Neuron (in vitro differentiated cells): ENCODE measurements around the gene TMEM61.

Experiments
- H2AFZ ChIP-seq: one replicate; pipeline ENCODE4 v1.6.1; 2013; ENCODE audit warnings: low read depth, mild to moderate bottlenecking, inconsistent platforms, low read length, moderate library complexity
- H3K27me3 ChIP-seq: one replicate; pipeline ENCODE4 v1.6.1; 2013; ENCODE audit warnings: low read length; ENCODE audit not compliant: insufficient read depth
- H3K36me3 ChIP-seq: one replicate; pipeline ENCODE4 v1.6.1; 2013; ENCODE audit warnings: low read length; ENCODE audit not compliant: insufficient read depth
- H3K4me1 ChIP-seq: one replicate; pipeline ENCODE4 v1.6.1; 2013; ENCODE audit warnings: low read length; ENCODE audit not compliant: insufficient read depth
- H3K4me3 ChIP-seq: 2 replicates; pipeline ENCODE4 v1.5.1; 2013; ENCODE audit warnings: mild to moderate bottlenecking, low read length, moderate library complexity
- H3K9me3 ChIP-seq: one replicate; pipeline ENCODE4 v1.6.1; 2013; ENCODE audit warnings: low read length

TMEM61 gene

DNA sequence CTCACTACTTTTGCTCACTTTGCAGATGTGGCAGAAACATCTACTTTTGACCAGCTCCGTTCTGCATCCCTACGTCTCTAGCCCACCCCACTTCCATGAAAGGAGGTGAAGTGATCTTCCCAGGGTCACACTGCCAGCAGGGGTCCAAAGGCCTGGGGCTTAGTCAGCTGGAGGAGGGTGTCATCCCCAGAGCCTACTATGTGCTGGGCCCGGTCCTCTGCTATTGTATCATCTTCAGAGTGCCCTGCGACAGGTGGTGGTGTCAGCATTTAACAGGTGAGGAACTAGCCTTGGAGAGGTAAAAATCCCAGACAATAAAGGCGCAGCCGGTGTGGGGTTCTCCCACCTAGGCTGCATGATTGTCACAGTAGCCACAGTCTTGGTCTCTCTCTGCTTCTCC lies 12.7 kb downstream of the TMEM61 start:
- Histone ChIP-seq H3K4me1 (no peaks in the 10 kb centered on the region), H3K36me3 (no peaks in the 10 kb centered on the region), H3K4me3 (no peak overlapping the region), H3K9me3 (no peaks in the 10 kb centered on the region), H2AFZ (no peak overlapping the region), H3K27me3 (peaks cover 44% of the 10 kb centered on the region)

DNA sequence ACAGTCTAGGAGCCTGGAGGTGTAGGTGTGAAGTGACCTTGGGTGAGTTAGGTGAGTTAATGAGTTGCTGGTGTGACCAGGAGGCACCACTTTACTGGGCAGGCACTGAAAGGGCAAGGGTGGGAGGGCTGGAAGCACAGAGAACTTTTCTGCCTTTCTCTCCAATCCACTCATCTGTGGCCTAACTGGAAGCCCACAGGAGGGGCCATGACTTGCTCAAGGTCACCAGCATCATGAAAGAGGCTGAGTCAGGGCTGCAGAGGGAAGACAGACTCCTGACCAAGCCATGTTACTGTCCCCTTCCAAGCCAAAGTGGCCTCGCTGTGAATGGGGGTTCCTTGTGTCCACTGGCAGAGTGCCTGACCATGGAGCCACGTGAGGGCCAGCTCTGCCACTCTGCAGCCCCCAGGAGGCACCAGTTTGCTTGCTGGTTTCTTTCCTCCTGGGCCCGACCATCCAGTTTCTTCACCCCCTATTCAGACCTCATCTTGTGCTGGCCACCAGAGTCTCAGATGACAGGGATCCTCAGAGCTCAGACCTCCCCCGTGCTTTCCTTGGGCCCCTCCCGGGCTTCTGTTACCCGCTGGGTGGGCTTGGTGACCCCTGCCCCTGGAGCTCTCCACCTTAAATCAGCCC lies 14.0 kb downstream of the TMEM61 start:
- Histone ChIP-seq H3K36me3 (no peaks in the 10 kb centered on the region), H3K4me3 (no peak overlapping the region), H3K4me1 (no peaks in the 10 kb centered on the region), H2AFZ (no peak overlapping the region), H3K27me3 (peaks cover 53% of the 10 kb centered on the region), H3K9me3 (no peaks in the 10 kb centered on the region)

DNA sequence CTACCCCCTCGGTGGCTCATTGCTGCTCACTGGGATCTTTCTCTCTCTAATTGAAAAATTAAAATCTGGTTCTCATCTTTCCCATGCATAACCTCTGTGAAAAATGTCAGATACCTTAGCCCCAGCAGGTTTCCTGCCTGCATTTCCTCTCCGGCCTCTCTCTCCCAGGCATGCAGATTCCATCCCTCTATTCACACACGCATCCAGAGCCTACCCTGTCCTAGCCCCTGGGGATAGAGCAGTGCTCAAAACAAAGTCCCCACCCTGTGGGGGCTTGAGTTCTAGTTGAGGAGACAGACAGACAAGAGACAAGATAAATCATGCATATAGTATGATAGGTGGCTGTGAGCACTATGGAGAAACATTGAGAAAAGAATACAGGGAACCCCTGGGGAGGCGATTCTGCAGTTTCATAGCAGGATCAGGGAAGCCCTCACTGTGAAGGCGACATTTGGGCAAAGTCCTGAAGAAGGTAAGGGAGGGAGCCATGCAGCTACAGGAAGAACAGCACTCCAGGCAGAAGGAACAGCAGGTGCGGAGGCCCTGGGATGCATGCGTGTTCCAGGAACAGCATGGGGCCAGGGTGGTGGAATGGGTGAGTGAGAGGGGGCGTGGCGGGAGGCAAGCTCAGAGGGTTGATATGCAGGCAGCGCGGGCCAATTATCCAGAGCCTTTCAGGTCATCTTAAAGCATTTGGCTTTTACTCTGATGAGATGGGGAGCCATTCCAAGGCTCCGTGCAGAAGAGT lies 14.8 kb downstream of the TMEM61 start:
- Histone ChIP-seq H3K4me1 (no peaks in the 10 kb centered on the region), H2AFZ (no peak overlapping the region), H3K27me3 (peaks cover 53% of the 10 kb centered on the region), H3K36me3 (no peaks in the 10 kb centered on the region), H3K9me3 (no peaks in the 10 kb centered on the region), H3K4me3 (no peak overlapping the region)

DNA sequence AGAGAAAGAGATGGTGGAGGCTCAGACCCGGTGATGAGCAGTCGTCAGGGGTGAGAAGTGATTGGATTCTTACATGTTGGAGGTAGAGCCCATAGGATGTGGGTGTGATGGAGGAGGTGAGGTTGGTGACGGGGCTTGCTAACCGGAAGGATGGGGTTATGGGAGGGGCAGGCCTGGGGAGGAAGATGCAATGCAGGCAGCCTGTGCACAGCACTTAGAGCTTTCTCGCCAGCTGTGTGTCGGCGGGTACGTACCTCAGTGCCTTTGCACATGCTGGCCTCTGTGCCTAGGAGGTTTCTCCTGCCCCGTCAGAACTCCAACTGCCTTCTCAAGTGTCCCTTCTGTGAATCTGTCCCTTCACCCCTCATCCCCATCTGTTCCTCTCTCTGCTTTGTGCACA lies 15.4 kb downstream of the TMEM61 start:
- no peaks in the 10 kb centered on the region for H3K36me3 ChIP-seq
- H3K9me3 ChIP-seq, result no peaks in the 10 kb centered on the region
- peaks cover 51% of the 10 kb centered on the region for H3K27me3 ChIP-seq
- no peak overlapping the region for H2AFZ ChIP-seq
- H3K4me3 ChIP-seq, result no peak overlapping the region
- H3K4me1 ChIP-seq, result no peaks in the 10 kb centered on the region

DNA sequence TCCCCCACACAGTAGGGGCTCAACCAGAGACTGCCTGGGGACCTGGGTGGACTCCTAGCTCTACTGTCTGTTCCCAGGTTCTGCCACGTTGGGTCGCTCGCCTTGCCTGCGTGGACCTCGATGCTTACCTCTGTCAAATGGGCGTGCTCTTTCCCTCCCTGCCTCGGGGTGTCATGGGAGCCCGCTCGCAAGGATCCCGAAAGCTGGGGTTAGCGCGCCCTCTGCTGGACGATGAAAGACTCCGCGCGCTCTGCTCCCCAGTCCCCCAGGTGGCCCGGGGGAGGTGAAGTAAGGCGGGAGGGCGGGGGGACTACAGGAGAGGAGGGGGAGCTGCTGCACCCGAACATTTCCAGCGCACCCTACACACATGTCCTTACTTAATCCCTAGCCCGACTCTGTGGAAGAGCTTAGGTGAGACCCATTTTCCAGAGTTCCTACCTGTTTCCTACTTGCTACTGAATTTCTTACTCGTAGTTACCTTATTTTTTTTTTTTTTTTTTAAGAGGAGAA lies 16.0 kb downstream of the TMEM61 start:
- no peaks in the 10 kb centered on the region for H3K4me1 ChIP-seq
- H3K9me3 ChIP-seq, result no peaks in the 10 kb centered on the region
- H3K4me3 ChIP-seq, result no peak overlapping the region
- H3K27me3 ChIP-seq, result peaks cover 49% of the 10 kb centered on the region
- H2AFZ ChIP-seq, result no peak overlapping the region
- no peaks in the 10 kb centered on the region for H3K36me3 ChIP-seq

DNA sequence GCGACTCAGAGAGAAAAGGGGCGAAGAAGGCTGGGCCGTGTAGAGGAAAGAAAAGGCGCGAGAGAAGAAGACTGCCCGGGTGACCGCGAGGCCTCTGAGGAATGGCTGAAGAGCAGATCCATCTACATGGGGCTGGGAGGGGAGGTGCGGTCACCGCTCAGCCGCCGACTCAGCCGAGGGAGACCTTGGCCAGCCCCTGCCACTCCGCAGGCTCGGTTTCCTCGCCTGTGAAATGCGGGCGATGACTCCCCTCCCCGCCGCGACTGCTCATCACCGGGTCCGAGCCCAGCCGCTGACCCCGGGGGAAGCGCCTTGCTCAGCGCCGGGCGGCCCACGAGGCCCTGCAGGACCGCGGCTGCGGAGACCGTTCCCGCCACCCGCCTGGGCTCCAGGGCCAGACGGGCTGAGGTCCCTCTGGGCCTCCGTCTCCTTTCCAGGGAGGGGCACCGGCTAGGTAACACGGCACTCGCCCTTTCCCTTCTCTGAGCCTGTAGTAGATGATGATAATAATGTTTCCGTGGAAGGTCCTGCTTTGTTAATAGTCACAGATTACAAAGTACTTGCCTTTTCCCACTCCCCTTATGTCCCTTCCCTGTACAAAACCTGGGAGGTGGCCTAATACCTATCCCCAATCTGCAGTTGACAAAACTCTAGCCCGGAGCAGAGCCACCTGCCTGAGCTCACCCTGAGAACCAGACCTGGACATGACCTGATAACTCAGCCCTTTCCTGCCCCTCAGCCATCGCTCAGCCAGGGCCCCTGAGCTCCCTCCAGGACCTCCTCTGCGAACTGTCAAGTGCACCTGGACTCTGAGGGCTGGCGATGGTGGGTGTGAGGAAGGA lies 16.7 kb downstream of the TMEM61 start:
- Histone ChIP-seq H3K27me3 (peaks cover 47% of the 10 kb centered on the region), H3K4me1 (no peaks in the 10 kb centered on the region), H3K36me3 (no peaks in the 10 kb centered on the region), H2AFZ (no peak overlapping the region), H3K4me3 (no peak overlapping the region), H3K9me3 (no peaks in the 10 kb centered on the region)

DNA sequence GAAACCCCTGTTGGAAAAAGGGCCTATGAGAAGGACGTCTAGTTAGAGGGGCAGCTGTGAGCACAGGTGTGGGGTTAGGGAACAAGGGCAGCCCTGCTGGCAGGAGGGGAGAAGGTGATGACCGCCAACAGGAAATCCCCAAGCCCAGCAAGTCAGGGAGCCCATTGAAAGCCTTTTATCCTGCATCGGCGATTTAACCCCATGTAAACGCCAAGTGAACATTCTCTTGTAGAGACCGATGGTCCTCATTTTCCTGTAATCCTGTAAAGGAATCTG lies 17.2 kb downstream of the TMEM61 start:
- Histone ChIP-seq H3K27me3 (peaks cover 47% of the 10 kb centered on the region), H3K36me3 (no peaks in the 10 kb centered on the region), H3K4me1 (no peaks in the 10 kb centered on the region), H2AFZ (no peak overlapping the region), H3K9me3 (no peaks in the 10 kb centered on the region), H3K4me3 (no peak overlapping the region)

DNA sequence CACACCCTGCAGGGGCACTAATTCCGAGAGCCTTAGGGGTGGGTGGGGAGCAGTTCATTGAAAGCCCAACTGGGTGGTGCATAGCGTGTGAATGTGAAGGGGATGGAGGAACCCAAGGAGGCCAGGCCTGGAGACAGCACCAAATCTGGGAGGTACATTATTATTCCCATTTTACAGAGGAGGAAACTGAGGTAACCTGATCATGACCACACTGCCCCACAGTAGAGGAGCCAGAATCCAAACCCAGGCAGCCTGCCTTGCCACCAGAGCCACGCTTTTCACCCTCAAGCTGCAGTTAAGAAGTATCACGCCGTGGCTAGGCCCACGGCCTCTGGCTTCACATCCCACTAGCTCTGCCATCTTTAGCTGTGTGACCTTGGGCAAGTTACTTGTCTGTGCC lies 17.7 kb downstream of the TMEM61 start:
- H3K9me3 ChIP-seq, result no peaks in the 10 kb centered on the region
- H3K36me3 ChIP-seq, result no peaks in the 10 kb centered on the region
- no peaks in the 10 kb centered on the region for H3K4me1 ChIP-seq
- H3K27me3 ChIP-seq, result peaks cover 47% of the 10 kb centered on the region
- no peak overlapping the region for H3K4me3 ChIP-seq
- H2AFZ ChIP-seq, result no peak overlapping the region

DNA sequence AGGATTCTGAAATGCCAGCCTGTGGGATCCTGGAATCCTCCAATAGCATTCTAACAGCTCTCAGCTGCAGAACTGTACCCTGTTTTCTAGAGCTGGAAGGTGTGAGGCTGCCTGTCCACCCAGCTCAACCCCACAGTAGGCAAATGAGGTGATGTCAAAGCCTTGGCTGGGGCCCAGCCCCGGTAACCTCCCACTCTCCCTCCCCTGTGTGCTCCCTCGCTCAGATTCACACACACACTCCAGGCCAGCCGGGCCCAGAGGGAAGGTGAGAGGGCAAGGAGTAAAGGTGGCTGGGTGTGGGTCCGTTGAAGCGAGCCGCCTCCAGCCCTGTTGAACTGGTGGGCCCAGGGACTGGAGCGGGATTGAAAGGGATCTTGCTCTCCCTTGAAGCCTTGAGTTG lies 18.2 kb downstream of the TMEM61 start, which contains the start of gene BSND:
Gene BSND, plus strand, starts transcription at position 257 of the 400 bp plus-strand sequence. CDS start 254 bp downstream, outside the sequence.
- Histone ChIP-seq H3K4me1 (no peaks in the 10 kb centered on the region), H3K9me3 (no peaks in the 10 kb centered on the region), H3K4me3 (no peak within 1 kb of the TSS), H3K27me3 (peaks cover 47% of the 10 kb centered on the region), H2AFZ (no peak within 1 kb of the TSS), H3K36me3 (no peaks in the 10 kb centered on the region)

DNA sequence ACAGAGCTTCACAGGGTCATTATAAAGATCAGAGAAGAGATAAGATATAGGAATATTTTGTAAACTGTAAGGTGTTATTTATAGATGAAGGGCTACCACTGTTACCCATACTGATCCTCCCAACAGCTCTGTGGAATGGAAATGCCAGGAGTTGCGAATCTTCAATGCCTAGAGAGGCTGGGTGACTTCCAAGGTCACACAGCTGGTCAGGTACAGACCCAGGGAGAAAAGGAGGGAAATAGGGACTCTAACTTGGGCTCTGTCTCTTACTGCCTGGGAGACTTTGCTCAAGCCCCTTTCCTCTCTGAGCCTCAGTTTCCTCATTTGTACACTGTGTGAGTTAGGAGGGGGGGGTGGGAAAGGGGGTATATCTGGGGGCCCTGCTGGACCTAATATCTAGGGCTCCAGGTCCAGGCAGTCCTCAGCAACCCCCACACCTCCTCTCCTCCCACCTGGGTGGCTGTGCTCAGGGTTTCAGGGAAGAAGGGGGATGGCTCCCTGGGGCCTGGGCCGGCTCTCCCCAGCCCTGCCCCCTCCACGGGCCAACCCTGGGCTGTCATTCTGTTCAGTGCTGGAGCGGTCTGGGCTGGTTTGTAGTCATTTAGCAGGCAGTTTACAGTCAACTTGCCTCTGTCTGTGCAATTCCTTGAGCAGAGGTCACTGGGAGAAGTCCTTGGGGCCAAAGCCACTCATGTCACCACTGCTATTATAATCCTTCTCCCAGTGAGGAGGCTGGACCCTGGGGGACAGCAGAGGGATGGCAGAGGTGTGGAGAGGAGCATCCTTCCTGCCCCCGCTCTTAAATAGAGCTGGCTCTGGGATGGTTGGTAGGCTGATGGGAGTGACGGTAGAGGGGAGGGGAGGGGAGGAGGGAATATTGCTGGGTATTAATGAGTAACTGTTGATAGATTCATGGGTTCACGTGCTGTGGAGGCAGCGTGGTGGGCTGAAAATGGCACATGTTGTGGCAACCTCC lies 20.0 kb downstream of the TMEM61 start:
- Histone ChIP-seq H3K4me1 (no peaks in the 10 kb centered on the region), H3K27me3 (peaks cover 36% of the 10 kb centered on the region), H3K36me3 (no peaks in the 10 kb centered on the region)

DNA sequence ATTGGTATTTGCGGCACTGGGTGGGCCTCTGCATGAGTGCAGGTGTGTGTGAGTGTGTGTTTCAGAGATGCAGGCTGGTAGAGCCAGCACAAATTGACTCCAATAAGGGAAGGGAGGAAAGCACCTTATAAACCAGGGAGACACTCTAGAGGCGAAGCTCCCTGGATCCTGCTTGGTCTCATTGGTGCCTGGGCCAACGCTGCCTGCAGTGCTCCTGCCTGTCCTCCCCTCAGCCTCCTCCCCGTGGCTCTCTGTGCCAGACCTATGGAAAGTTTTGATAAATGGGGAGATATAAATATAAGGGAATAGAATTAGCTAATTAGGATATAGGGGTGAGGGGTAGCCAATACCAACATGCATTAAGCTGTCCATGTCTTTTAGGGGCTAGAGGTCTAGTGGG lies 20.9 kb downstream of the TMEM61 start:
- Histone ChIP-seq H3K4me1 (no peaks in the 10 kb centered on the region), H3K9me3 (no peaks in the 10 kb centered on the region), H3K27me3 (peaks cover 28% of the 10 kb centered on the region), H3K36me3 (no peaks in the 10 kb centered on the region), H3K4me3 (no peak overlapping the region), H2AFZ (no peak overlapping the region)

More for the DNA sequence above, 20.0 kb downstream of the TMEM61 start:
- Histone ChIP-seq H3K4me3 (no peak overlapping the region), H2AFZ (no peak overlapping the region), H3K9me3 (no peaks in the 10 kb centered on the region)

DNA sequence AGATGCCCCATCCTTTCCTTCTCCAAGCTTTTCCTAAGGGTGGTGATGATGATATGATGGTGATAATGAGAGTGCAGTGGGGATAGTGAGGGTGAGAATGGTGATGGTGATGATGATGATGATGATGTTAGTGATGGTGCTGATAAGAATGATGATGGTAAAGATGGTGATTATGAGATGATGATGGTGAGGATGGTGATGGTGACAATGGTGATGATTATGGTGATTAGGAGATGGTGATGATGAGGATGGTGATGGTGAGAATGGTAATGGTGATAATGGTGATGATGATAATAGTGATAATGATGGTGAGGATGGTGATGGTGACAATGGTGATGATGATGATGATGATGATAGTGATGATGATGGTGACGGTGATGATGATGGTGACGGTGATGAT lies 22.3 kb downstream of the TMEM61 start:
- Histone ChIP-seq H3K4me1 (no peaks in the 10 kb centered on the region), H3K36me3 (no peaks in the 10 kb centered on the region), H3K9me3 (no peaks in the 10 kb centered on the region), H3K4me3 (no peak overlapping the region), H3K27me3 (peaks cover 14% of the 10 kb centered on the region), H2AFZ (no peak overlapping the region)
